ENCODE measurements around the gene OTP.

Gene OTP

GRCh38 chr5:77638763-77639671 is 504 bp upstream of the OTP start:
- H3K4me1 ChIP-seq (ENCODE audit: control insufficient read depth in 1 of 2, insufficient read depth in 1 of 2, low read depth in 1 of 2, low read length in 1 of 2) = peaks cover 9 to 19% of the 10 kb centered on the region in 2 experiments
- no peaks in the 10 kb centered on the region for H3K9me3 ChIP-seq
- TF ChIP-seq CTCF (IDR thresholded peaks at IDR 0.05) = no peak
- H3K27me3 ChIP-seq = peaks cover 100% of the 10 kb centered on the region
- no peak overlapping the region for H3K27ac ChIP-seq
- H3K4me3 ChIP-seq (ENCODE audit: low read depth in 1 of 2, low read length in 1 of 2) = no peak overlapping the region
- no peaks in the 10 kb centered on the region for H3K36me3 ChIP-seq

- no peaks in the 10 kb centered on the region for H3K36me3 ChIP-seq
- peaks cover 100% of the 10 kb centered on the region for H3K27me3 ChIP-seq
- no peak overlapping the region for H3K27ac ChIP-seq
- H3K4me3 ChIP-seq (ENCODE audit: low read depth in 1 of 2, low read length in 1 of 2) = no peak overlapping the region
- TF ChIP-seq CTCF (IDR thresholded peaks at IDR 0.05) = no peak
- peaks cover 4 to 12% of the 10 kb centered on the region in 2 experiments for H3K4me1 ChIP-seq (ENCODE audit: control insufficient read depth in 1 of 2, insufficient read depth in 1 of 2, low read depth in 1 of 2, low read length in 1 of 2)
- H3K9me3 ChIP-seq = no peaks in the 10 kb centered on the region
These were observed 1.1 kb downstream of the OTP start for GRCh38 chr5:77637170-77637997.

GRCh38 chr5:77636641-77637169 is 1.8 kb downstream of the OTP start:
- Histone ChIP-seq H3K9me3 (no peaks in the 10 kb centered on the region), H3K4me3 (ENCODE audit: low read depth in 1 of 2, low read length in 1 of 2) (no peak overlapping the region), H3K27me3 (peaks cover 100% of the 10 kb centered on the region), H3K4me1 (ENCODE audit: control insufficient read depth in 1 of 2, insufficient read depth in 1 of 2, low read depth in 1 of 2, low read length in 1 of 2) (peaks cover 4 to 12% of the 10 kb centered on the region in 2 experiments), H3K27ac (no peak overlapping the region), H3K36me3 (no peaks in the 10 kb centered on the region)
- TF ChIP-seq CTCF (IDR thresholded peaks at IDR 0.05) = no peak

- H3K4me1 ChIP-seq (ENCODE audit: control insufficient read depth in 1 of 2, insufficient read depth in 1 of 2, low read depth in 1 of 2, low read length in 1 of 2) = peaks cover 6 to 14% of the 10 kb centered on the region in 2 experiments
- H3K36me3 ChIP-seq = no peaks in the 10 kb centered on the region
- no peak for TF ChIP-seq CTCF (IDR thresholded peaks at IDR 0.05)
- no peaks in the 10 kb centered on the region for H3K9me3 ChIP-seq
- H3K27me3 ChIP-seq = peaks cover 100% of the 10 kb centered on the region
- H3K27ac ChIP-seq = no peak overlapping the region
- no peak overlapping the region for H3K4me3 ChIP-seq (ENCODE audit: low read depth in 1 of 2, low read length in 1 of 2)
These were observed 2.4 kb downstream of the OTP start for GRCh38 chr5:77635917-77636640.
